ENCODE data around the gene RNF149. TPM values are rescaled to one million over a fixed set of nuclear protein-coding genes. Genes with fewer than 3 reads are reported as not detected.

RNF149 gene
- total and polyA plus RNA-seq, 9 of the 15 experiments (the other 6 are each of a cell fraction or from before 2014, with no cell fraction given) = 9.0 to 31.5 (median 22.8) TPM

DNA sequence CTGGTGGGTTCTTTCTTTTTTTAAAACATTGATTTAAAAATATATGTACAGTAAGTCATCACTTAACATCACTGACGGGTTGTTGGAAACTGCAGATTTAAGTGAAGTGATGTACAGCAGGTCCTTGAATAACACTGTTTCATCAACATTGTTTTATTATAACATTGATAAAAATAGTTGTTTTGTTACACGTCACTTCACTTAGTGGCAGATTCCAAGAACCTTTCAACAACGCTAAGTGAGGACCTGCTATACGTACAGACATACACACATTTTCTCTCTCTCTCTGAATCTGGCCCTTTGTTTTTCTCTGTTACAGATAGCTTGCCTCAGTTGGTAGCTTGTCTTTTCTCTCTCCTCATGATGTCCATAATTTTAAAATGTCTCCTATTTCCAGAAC lies 46.4 kb downstream of the RNF149 start:
- Histone ChIP-seq H3K9ac (ENCODE audit: insufficient read depth in 1 of 2, low read depth in 2 of 2, low read length in 2 of 2) (no peak overlapping the region), H3K79me2 (ENCODE audit: control insufficient read depth, insufficient read depth, low read length) (peaks cover 6% of the 10 kb centered on the region; the same call in 1 of the 3 replicates), H3K4me1 (replicated peaks in 1 of 2; ENCODE audit: control insufficient read depth in 2 of 2, insufficient read depth in 2 of 2, low read length in 2 of 2) (no peaks in the 10 kb centered on the region; a peak in 1 of 5 replicates), H4K20me1 (replicated peaks; ENCODE audit: control insufficient read depth, insufficient read depth, low read length) (no peaks in the 10 kb centered on the region), H2AFZ (ENCODE audit: low read depth, low read length) (no peak overlapping the region), H3K9me3 (replicated peaks; ENCODE audit: control insufficient read depth, insufficient read depth, low read depth, low read length) (no peaks in the 10 kb centered on the region), H3K27me3 (ENCODE audit: control insufficient read depth in 2 of 2, insufficient read depth in 2 of 2, low read length in 2 of 2) (no peaks in the 10 kb centered on the region), H3K36me3 (ENCODE audit: control insufficient read depth, insufficient read depth, low read length) (peaks cover 85% of the 10 kb centered on the region), H3K27ac (ENCODE audit: extremely low read depth, low read depth, low read length) (no peak overlapping the region), H3K4me3 (no peak overlapping the region), H3K9me1 (ENCODE audit: control insufficient read depth, insufficient read depth, low read length) (no peaks in the 10 kb centered on the region), H3K4me2 (ENCODE audit: insufficient read depth, low read length) (no peak overlapping the region)
- no peak for ATAC-seq
- 94% methylated on average over 4 of the region's 4 CpGs for WGBS (ENCODE audit: insufficient coverage, low coverage, missing lambda C conversion rate)
- no peak for DNase-seq (ENCODE audit: extremely low read depth in 1 of 4, low spot score in 3 of 4)
- in situ Hi-C loops (cut with MboI) = no loop called here
- no peak for FAIRE-seq
- CTCF ChIA-PET (ENCODE audit: low intra/inter-chr PET ratio) = no interaction called here
- intact Hi-C loops (cut with micrococcal nuclease) = no loop called here
- TF ChIP-seq JUND (IDR thresholded peaks at IDR 0.05; ENCODE audit: borderline replicate concordance, low read depth, low read length) = no peak
- no peak for TF ChIP-seq JUND (tag; IDR thresholded peaks at IDR 0.05; ENCODE audit: borderline replicate concordance, low read depth, low read length)
- TF ChIP-seq ETV6 (IDR thresholded peaks at IDR 0.05; ENCODE audit: borderline replicate concordance in 1 of 2, low read depth in 2 of 2, low read length in 1 of 2) = no peak
- no peak for TF ChIP-seq ETV6 (CRISPR knock-in tag; IDR thresholded peaks at IDR 0.05; ENCODE audit: borderline replicate concordance)
- TF ChIP-seq, protein P1, sequence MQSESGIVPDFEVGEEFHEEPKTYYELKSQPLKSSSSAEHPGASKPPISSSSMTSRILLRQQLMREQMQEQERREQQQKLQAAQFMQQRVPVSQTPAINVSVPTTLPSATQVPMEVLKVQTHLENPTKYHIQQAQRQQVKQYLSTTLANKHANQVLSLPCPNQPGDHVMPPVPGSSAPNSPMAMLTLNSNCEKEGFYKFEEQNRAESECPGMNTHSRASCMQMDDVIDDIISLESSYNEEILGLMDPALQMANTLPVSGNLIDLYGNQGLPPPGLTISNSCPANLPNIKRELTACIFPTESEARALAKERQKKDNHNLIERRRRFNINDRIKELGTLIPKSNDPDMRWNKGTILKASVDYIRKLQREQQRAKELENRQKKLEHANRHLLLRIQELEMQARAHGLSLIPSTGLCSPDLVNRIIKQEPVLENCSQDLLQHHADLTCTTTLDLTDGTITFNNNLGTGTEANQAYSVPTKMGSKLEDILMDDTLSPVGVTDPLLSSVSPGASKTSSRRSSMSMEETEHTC (IDR thresholded peaks at IDR 0.05) = no peak
- TF ChIP-seq CREM (IDR thresholded peaks at IDR 0.05; ENCODE audit: low read depth) = no peak
- no peak for TF ChIP-seq SAP30 (IDR thresholded peaks at IDR 0.05; ENCODE audit: borderline replicate concordance, insufficient read depth, low read depth, low read length, poor library complexity, severe bottlenecking)
- TF ChIP-seq ELF4 (CRISPR knock-in tag; IDR thresholded peaks at IDR 0.05) = no peak
- POLR2A ChIA-PET = interaction anchor here (1.1 kb wide), 1 partner anchor 41 kb away, joined by 3 read pairs; no protein-coding TSS in a partner anchor
- BruUV-seq (replicated peaks) = no TSS peak
